ENCODE measurements around the gene FBXL16. TPM values are rescaled to one million over a fixed set of nuclear protein-coding genes. Genes with fewer than 3 reads are reported as not detected.
A peak's percentile ranks its signal among the peaks of the same experiment; 100 is the strongest.

The FBXL16 gene
- total RNA-seq, 1 donor from 2014 or later, result 0.13 TPM

DNA sequence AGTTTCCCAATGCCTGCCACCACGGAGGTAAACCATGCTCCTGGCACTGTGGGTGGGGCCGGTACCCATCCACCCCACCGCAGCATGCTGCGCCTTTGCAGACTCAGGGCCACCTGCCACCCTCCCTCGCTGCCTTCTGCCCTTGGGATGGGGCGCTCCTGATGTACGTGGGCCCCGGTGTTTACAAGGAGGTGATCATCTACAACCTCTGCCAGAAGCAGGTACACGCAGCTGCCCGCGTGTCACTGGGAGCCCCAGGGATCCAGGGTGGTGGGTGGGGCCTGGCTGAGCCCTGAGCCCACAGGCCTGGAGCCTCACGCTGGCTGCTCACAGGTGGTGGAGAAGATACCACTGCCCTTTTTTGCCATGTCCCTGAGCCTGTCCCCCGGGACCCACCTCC lies 39.0 kb downstream of the FBXL16 start:
- H3K27ac Mint-ChIP-seq, result no peak overlapping the region
- Histone ChIP-seq H4K20me1 (ENCODE audit: low read depth) (peaks cover 22% of the 10 kb centered on the region), H3K79me2 (ENCODE audit: low read depth) (peaks cover 15% of the 10 kb centered on the region), H3K9me3 (ENCODE audit: low read depth) (no peaks in the 10 kb centered on the region), H3K4me3 (no peak overlapping the region), H3K9ac (no peak overlapping the region), H3K4me1 (peaks cover 8% of the 10 kb centered on the region), H3F3A (ENCODE audit: low read depth) (peaks cover 2% of the 10 kb centered on the region), H3K27me3 (no peaks in the 10 kb centered on the region), H3K27ac (no peak overlapping the region), H3K36me3 (no peaks in the 10 kb centered on the region), H3K4me2 (no peak overlapping the region), H2AFZ (replicated peaks) (no peak overlapping the region)
- peaks cover 3% of the 10 kb centered on the region for H3K4me1 Mint-ChIP-seq
- H3K9me3 Mint-ChIP-seq, result no peaks in the 10 kb centered on the region
- no peak overlapping the region for H3K4me3 Mint-ChIP-seq
- peaks cover 2% of the 10 kb centered on the region for H3K36me3 Mint-ChIP-seq
- no peak for DNase-seq (ENCODE audit: low spot score)
- H3K27me3 Mint-ChIP-seq (ENCODE audit: insufficient read depth, low read depth), result peaks cover 4% of the 10 kb centered on the region
- TF ChIP-seq EZH2phosphoT487 (IDR thresholded peaks at IDR 0.05) (no peak), EZH2 (IDR thresholded peaks at IDR 0.05) (no peak)
- TF ChIP-seq, protein P1, sequence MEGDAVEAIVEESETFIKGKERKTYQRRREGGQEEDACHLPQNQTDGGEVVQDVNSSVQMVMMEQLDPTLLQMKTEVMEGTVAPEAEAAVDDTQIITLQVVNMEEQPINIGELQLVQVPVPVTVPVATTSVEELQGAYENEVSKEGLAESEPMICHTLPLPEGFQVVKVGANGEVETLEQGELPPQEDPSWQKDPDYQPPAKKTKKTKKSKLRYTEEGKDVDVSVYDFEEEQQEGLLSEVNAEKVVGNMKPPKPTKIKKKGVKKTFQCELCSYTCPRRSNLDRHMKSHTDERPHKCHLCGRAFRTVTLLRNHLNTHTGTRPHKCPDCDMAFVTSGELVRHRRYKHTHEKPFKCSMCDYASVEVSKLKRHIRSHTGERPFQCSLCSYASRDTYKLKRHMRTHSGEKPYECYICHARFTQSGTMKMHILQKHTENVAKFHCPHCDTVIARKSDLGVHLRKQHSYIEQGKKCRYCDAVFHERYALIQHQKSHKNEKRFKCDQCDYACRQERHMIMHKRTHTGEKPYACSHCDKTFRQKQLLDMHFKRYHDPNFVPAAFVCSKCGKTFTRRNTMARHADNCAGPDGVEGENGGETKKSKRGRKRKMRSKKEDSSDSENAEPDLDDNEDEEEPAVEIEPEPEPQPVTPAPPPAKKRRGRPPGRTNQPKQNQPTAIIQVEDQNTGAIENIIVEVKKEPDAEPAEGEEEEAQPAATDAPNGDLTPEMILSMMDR (IDR thresholded peaks at IDR 0.05), result no peak

DNA sequence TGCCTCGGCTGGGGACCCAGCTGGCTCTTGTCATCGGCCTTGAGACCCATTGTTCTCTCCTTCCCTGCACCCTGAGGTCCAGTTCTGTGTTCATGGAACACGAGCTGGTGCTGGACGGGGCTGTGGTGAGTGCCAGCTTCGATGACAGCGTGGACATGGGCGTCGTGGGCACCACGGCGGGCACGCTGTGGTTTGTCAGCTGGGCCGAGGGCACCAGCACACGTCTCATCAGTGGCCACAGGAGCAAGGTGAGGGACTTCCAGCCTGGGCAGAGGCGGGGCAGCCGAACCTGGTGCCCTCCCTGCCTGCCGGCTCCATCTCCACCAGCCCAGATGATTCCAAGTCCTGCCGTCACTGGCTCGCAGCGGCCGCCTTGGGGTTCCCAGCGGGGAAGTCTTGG lies 43.0 kb downstream of the FBXL16 start:
- Histone ChIP-seq H3K4me1 (peaks cover 5% of the 10 kb centered on the region), H2AFZ (replicated peaks) (no peak overlapping the region), H3K36me3 (no peaks in the 10 kb centered on the region), H3K4me2 (no peak overlapping the region), H3K27me3 (no peaks in the 10 kb centered on the region), H3K27ac (no peak overlapping the region), H3K9ac (no peak overlapping the region), H4K20me1 (ENCODE audit: low read depth) (peaks cover 5% of the 10 kb centered on the region), H3K9me3 (ENCODE audit: low read depth) (no peaks in the 10 kb centered on the region), H3F3A (ENCODE audit: low read depth) (peaks cover 6% of the 10 kb centered on the region), H3K79me2 (ENCODE audit: low read depth) (no peaks in the 10 kb centered on the region), H3K4me3 (no peak overlapping the region)
- H3K36me3 Mint-ChIP-seq, result peaks cover 2% of the 10 kb centered on the region
- no peaks in the 10 kb centered on the region for H3K9me3 Mint-ChIP-seq
- peaks cover 5% of the 10 kb centered on the region for H3K4me1 Mint-ChIP-seq
- no peak overlapping the region for H3K27ac Mint-ChIP-seq
- H3K27me3 Mint-ChIP-seq (ENCODE audit: insufficient read depth, low read depth), result peaks cover 2% of the 10 kb centered on the region
- TF ChIP-seq EZH2 (IDR thresholded peaks at IDR 0.05), result no peak
- TF ChIP-seq EZH2phosphoT487 (IDR thresholded peaks at IDR 0.05), result no peak
- TF ChIP-seq, protein P1 (IDR thresholded peaks at IDR 0.05), result no peak
- peak overlapping the region; percentile 33 for H3K4me3 Mint-ChIP-seq
- DNase-seq (ENCODE audit: low spot score), result no peak

DNA sequence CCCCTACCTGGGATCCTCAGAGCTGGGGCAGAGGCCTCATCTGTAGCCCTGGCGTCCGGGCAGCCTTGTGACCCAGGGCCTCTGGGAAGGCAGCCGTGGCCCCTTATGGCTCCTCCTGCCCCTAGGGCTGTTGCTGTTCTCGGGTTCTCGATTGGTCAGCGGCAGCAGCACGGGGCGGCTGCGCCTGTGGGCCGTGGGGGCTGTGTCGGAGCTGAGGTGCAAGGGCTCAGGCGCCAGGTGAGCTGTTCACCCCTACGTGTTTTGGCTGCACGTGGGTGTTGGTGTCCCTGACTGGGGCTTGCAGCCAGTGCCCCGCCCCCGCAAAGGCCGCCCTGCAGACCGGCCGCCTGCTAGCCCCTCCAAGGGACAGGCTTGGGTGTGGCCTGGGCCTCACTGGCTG lies 43.5 kb downstream of the FBXL16 start:
- Histone ChIP-seq H3K27me3 (no peaks in the 10 kb centered on the region), H3K4me1 (peaks cover 3% of the 10 kb centered on the region), H3K4me3 (no peak overlapping the region), H3K9me3 (ENCODE audit: low read depth) (no peaks in the 10 kb centered on the region), H3K79me2 (ENCODE audit: low read depth) (no peaks in the 10 kb centered on the region), H3K27ac (no peak overlapping the region), H2AFZ (replicated peaks) (no peak overlapping the region), H3K36me3 (no peaks in the 10 kb centered on the region), H3K9ac (no peak overlapping the region), H3F3A (ENCODE audit: low read depth) (peaks cover 3% of the 10 kb centered on the region), H4K20me1 (ENCODE audit: low read depth) (peaks cover 5% of the 10 kb centered on the region), H3K4me2 (no peak overlapping the region)
- Mint-ChIP-seq H3K4me1 (peaks cover 4% of the 10 kb centered on the region), H3K36me3 (peaks cover 2% of the 10 kb centered on the region), H3K4me3 (no peak overlapping the region), H3K9me3 (no peaks in the 10 kb centered on the region), H3K27me3 (ENCODE audit: insufficient read depth, low read depth) (peaks cover 2% of the 10 kb centered on the region), H3K27ac (no peak overlapping the region)
- DNase-seq (ENCODE audit: low spot score), result no peak
- TF ChIP-seq EZH2phosphoT487 (IDR thresholded peaks at IDR 0.05), result no peak
- no peak for TF ChIP-seq EZH2 (IDR thresholded peaks at IDR 0.05)
- TF ChIP-seq, protein P1 (IDR thresholded peaks at IDR 0.05), result no peak
